Neural cell (in vitro differentiated cells): Measurements from ENCODE around the gene LDLRAD2. TPM values are rescaled to one million over a fixed set of nuclear protein-coding genes. Genes with fewer than 3 reads are reported as not detected.
"Not testable (repeated sequence)": the region's sequence is repeated elsewhere in the genome, so short reads cannot be mapped to it uniquely, and the experiment has no call there.

Experiments
- H2AFZ ChIP-seq: fragments of 200-600, 300-800 bp; sonication (generic), shearing (Covaris generic); 2 replicates; pipeline ENCODE4 v1.6.0; 2014; ENCODE audit warnings: low read depth, mild to moderate bottlenecking, antibody characterized with exemption, low read length, moderate library complexity
- H3F3A ChIP-seq: fragments of 200-600 bp; shearing (Covaris generic); 2 replicates; pipeline ENCODE4 v1.6.1; 2016; ENCODE audit warnings: mild to moderate bottlenecking, moderate library complexity, mixed read lengths, antibody characterized with exemption, low read length; ENCODE audit not compliant: insufficient read depth, poor library complexity, severe bottlenecking
- H3K27ac ChIP-seq: fragments of 200-600, 300-800 bp; sonication (generic), shearing (Covaris generic); 2 replicates; pipeline ENCODE4 v1.5.1; 2014; ENCODE audit warnings: mild to moderate bottlenecking, low read length, moderate library complexity
- H3K27me3 ChIP-seq: fragments of 300-800, 200-600 bp; sonication (generic), shearing (Covaris generic); 2 replicates; pipeline ENCODE4 v1.6.0; 2014; ENCODE audit warnings: mild to moderate bottlenecking, low read depth, low read length, moderate library complexity; ENCODE audit not compliant: insufficient read depth
- H3K36me3 ChIP-seq: fragments of 300-800, 200-600 bp; sonication (generic), shearing (Covaris generic); 2 replicates; pipeline ENCODE4 v1.5.1; 2014; ENCODE audit warnings: mild to moderate bottlenecking, antibody characterized with exemption, low read length, moderate library complexity; ENCODE audit not compliant: insufficient read depth
- H3K4me2 ChIP-seq: fragments of 300-800, 200-600 bp; sonication (generic), shearing (Covaris generic); 2 replicates; pipeline ENCODE4 v1.6.0; 2014; ENCODE audit warnings: mild to moderate bottlenecking, low read length
- H3K4me3 ChIP-seq: fragments of 300-800, 200-600 bp; sonication (generic), shearing (Covaris generic); 2 replicates; pipeline ENCODE4 v1.5.1; 2014; ENCODE audit warnings: mild to moderate bottlenecking, low read length, moderate library complexity
- H3K79me2 ChIP-seq: fragments of 200-600 bp; shearing (Covaris generic); replicated peaks from 2 replicates; pipeline ENCODE4 v1.6.0; 2014; ENCODE audit warnings: mild to moderate bottlenecking, low read length, moderate library complexity; ENCODE audit not compliant: insufficient read depth
- H3K9ac ChIP-seq: fragments of 300-800, 200-600 bp; sonication (generic), shearing (Covaris generic); 2 replicates; pipeline ENCODE4 v1.6.1; 2016; ENCODE audit warnings: mild to moderate bottlenecking, low read length, mixed read lengths
- H3K9me2 ChIP-seq: fragments of 200-600 bp; shearing (Covaris generic); 2 replicates; pipeline ENCODE4 v1.6.1; 2016; ENCODE audit warnings: mild to moderate bottlenecking, low read length, mixed read lengths; ENCODE audit not compliant: insufficient read depth
- H3K9me3 ChIP-seq: fragments of 200-600, 300-800 bp; sonication (generic), shearing (Covaris generic); 2 replicates; pipeline ENCODE4 v1.6.1; 2016; ENCODE audit warnings: mild to moderate bottlenecking, mixed run types, low read length, moderate library complexity, mixed read lengths
- H4K20me1 ChIP-seq: fragments of 200-600 bp; shearing (Covaris generic); 2 replicates; pipeline ENCODE4 v1.6.1; 2016; ENCODE audit warnings: mild to moderate bottlenecking, mixed run types; ENCODE audit not compliant: insufficient read depth
- EP300 ChIP-seq: fragments of 450-650 bp; conservative IDR thresholded peaks from 2 replicates; pipeline ENCODE4 v1.6.1; 2014; ENCODE audit warnings: antibody characterized with exemption, mild to moderate bottlenecking, moderate library complexity; ENCODE audit not compliant: poor library complexity, severe bottlenecking
- EZH2 ChIP-seq: fragments of 200-600, 300-800 bp; shearing (Covaris generic), sonication (generic); IDR thresholded peaks from 2 replicates; pipeline ENCODE4 v1.6.1; 2014; ENCODE audit warnings: antibody characterized with exemption, low read length, borderline replicate concordance, mild to moderate bottlenecking; ENCODE audit not compliant: insufficient read depth, poor library complexity, severe bottlenecking
- MXI1 ChIP-seq: fragments of 450-650 bp; conservative IDR thresholded peaks from 2 replicates; pipeline ENCODE4 v1.6.1; 2014; ENCODE audit warnings: antibody characterized with exemption, mild to moderate bottlenecking; ENCODE audit not compliant: poor library complexity, severe bottlenecking
- POLR2AphosphoS5 ChIP-seq: IDR thresholded peaks from 2 replicates; pipeline ENCODE4 v1.6.1; 2012
- RAD21 ChIP-seq: fragments of 450-650 bp; conservative IDR thresholded peaks from 2 replicates; pipeline ENCODE4 v1.6.1; 2014; ENCODE audit warnings: antibody characterized with exemption, mild to moderate bottlenecking, moderate library complexity
- SMC3 ChIP-seq: fragments of 450-650 bp; conservative IDR thresholded peaks from 2 replicates; pipeline ENCODE4 v1.6.1; 2014; ENCODE audit warnings: antibody characterized with exemption, mild to moderate bottlenecking, moderate library complexity; ENCODE audit not compliant: poor library complexity
- TAF1 ChIP-seq: IDR thresholded peaks from 2 replicates; pipeline ENCODE4 v1.6.1; 2012; ENCODE audit warnings: low read depth
- polyA plus RNA-seq: library from polyadenylated mRNA; depleted of rRNA; stranded (reverse); fragments of >200 nt; gene quantifications from 2 replicates; pipeline ENCODE4 v1.2.3, GENCODE V29; 2014
- TF ChIP-seq, protein P1 (sequence below): fragments of 450-650 bp; IDR thresholded peaks from 2 replicates; pipeline ENCODE4 v1.5.1; 2014; ENCODE audit warnings: antibody characterized with exemption, mild to moderate bottlenecking, moderate library complexity; ENCODE audit not compliant: poor library complexity, severe bottlenecking
- TF ChIP-seq, protein P2 (sequence below): IDR thresholded peaks from 2 replicates; pipeline ENCODE4 v1.6.1; 2012; ENCODE audit warnings: borderline replicate concordance

Gene LDLRAD2
- polyA plus RNA-seq, 1 donor from 2014 or later = not detected

DNA sequence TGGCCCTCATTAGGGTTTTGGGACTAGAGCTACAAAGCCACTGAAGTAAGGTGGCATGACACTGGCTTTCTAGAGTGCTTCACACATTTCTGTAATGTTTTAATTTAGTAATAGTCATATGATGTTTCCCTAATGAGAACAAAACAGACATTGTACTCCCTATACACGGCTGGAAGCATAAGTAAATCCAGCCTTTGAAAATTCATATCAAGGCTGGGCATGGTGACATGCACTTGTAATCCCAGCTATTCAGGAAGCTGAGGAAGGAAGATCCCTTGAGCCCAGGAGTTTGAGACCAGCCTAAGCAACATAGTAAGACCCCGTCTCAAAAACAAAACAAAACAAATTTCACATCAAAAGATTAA lies 36.5 kb upstream of the LDLRAD2 start:
- no peak overlapping the region for H3K4me3 ChIP-seq
- no peaks in the 10 kb centered on the region for H3K9me3 ChIP-seq
- H3K36me3 ChIP-seq = no peaks in the 10 kb centered on the region
- TF ChIP-seq SMC3 (no peak), RAD21 (no peak), EZH2 (no peak), EP300 (no peak), POLR2AphosphoS5 (no peak), TAF1 (no peak), MXI1 (no peak)
- TF ChIP-seq, protein P1, sequence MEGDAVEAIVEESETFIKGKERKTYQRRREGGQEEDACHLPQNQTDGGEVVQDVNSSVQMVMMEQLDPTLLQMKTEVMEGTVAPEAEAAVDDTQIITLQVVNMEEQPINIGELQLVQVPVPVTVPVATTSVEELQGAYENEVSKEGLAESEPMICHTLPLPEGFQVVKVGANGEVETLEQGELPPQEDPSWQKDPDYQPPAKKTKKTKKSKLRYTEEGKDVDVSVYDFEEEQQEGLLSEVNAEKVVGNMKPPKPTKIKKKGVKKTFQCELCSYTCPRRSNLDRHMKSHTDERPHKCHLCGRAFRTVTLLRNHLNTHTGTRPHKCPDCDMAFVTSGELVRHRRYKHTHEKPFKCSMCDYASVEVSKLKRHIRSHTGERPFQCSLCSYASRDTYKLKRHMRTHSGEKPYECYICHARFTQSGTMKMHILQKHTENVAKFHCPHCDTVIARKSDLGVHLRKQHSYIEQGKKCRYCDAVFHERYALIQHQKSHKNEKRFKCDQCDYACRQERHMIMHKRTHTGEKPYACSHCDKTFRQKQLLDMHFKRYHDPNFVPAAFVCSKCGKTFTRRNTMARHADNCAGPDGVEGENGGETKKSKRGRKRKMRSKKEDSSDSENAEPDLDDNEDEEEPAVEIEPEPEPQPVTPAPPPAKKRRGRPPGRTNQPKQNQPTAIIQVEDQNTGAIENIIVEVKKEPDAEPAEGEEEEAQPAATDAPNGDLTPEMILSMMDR = no peak
- TF ChIP-seq, protein P2, sequence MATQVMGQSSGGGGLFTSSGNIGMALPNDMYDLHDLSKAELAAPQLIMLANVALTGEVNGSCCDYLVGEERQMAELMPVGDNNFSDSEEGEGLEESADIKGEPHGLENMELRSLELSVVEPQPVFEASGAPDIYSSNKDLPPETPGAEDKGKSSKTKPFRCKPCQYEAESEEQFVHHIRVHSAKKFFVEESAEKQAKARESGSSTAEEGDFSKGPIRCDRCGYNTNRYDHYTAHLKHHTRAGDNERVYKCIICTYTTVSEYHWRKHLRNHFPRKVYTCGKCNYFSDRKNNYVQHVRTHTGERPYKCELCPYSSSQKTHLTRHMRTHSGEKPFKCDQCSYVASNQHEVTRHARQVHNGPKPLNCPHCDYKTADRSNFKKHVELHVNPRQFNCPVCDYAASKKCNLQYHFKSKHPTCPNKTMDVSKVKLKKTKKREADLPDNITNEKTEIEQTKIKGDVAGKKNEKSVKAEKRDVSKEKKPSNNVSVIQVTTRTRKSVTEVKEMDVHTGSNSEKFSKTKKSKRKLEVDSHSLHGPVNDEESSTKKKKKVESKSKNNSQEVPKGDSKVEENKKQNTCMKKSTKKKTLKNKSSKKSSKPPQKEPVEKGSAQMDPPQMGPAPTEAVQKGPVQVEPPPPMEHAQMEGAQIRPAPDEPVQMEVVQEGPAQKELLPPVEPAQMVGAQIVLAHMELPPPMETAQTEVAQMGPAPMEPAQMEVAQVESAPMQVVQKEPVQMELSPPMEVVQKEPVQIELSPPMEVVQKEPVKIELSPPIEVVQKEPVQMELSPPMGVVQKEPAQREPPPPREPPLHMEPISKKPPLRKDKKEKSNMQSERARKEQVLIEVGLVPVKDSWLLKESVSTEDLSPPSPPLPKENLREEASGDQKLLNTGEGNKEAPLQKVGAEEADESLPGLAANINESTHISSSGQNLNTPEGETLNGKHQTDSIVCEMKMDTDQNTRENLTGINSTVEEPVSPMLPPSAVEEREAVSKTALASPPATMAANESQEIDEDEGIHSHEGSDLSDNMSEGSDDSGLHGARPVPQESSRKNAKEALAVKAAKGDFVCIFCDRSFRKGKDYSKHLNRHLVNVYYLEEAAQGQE = no peak
- peaks cover 50% of the 10 kb centered on the region for H3K79me2 ChIP-seq
- H3K9me2 ChIP-seq = no peaks in the 10 kb centered on the region
- no peaks in the 10 kb centered on the region for H3K27me3 ChIP-seq
- H4K20me1 ChIP-seq = no peaks in the 10 kb centered on the region
- H3K27ac ChIP-seq = no peak overlapping the region
- H3K4me2 ChIP-seq = no peak overlapping the region
- H3F3A ChIP-seq = no peaks in the 10 kb centered on the region
- no peak overlapping the region for H3K9ac ChIP-seq
- H2AFZ ChIP-seq = no peak overlapping the region

DNA sequence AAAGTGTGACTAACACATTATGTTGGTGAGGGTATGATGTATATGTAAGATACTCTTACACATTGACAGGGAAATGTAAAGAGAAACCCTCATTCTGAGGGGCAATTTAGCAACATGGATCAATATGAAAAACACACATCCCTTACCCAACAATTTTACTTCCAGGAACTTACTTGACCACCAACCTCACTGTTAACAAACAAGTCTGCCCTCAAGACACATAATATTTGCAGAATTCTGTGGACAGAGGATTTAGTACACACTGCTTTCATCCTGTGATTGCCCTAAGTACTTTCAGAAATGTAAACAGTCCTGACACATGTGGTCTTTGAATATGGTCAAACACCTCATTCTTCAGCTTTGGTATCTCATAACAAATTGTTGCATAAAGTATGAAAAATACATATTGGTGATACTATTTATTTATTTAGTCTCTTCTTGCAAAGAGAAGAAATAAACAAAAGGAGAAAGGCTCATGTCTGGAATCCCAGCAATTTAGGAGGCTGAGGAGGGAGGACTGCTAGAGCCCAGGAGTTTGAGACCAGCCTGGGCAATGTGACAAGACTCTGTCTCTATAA lies 36.0 kb upstream of the LDLRAD2 start:
- Histone ChIP-seq H3K4me3 (no peak overlapping the region), H3K36me3 (no peaks in the 10 kb centered on the region), H3K9me2 (no peaks in the 10 kb centered on the region), H3K79me2 (peaks cover 50% of the 10 kb centered on the region), H4K20me1 (no peaks in the 10 kb centered on the region), H3F3A (no peaks in the 10 kb centered on the region), H3K27ac (no peak overlapping the region), H3K27me3 (no peaks in the 10 kb centered on the region), H3K9ac (no peak overlapping the region), H2AFZ (no peak overlapping the region), H3K4me2 (no peak overlapping the region), H3K9me3 (no peaks in the 10 kb centered on the region)
- TF ChIP-seq EZH2 (no peak), RAD21 (no peak), SMC3 (no peak), EP300 (no peak), POLR2AphosphoS5 (no peak), MXI1 (no peak), TAF1 (no peak)
- TF ChIP-seq, protein P1 = no peak
- TF ChIP-seq, protein P2 = no peak

DNA sequence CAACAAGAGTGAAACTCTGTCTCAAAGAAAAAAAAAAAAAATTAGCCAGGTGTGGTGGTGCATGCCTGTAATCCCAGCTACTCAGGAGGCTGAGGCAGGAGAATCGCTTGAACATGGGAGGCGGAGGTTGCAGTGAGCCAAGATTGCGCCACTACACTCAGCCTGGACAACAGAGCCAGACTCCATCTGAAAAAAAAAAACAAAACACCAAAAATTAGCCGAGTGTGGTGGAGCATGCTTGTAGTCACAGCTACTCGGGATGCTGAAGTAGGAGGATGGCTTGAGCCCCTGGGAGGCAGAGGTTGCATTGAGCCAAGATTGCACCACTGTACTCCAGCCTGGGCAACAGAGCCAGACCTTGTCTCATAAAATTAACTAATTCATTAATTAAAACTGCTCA lies 35.1 kb upstream of the LDLRAD2 start:
- H3K9me2 ChIP-seq, H3F3A ChIP-seq, H2AFZ ChIP-seq, H3K4me2 ChIP-seq, H3K4me3 ChIP-seq, H3K36me3 ChIP-seq, H3K9ac ChIP-seq, H3K27ac ChIP-seq, H3K27me3 ChIP-seq, H4K20me1 ChIP-seq, H3K9me3 ChIP-seq: not testable (repeated sequence)
- peaks cover 58% of the 10 kb centered on the region for H3K79me2 ChIP-seq
